Astrocyte (in vitro differentiated cells and primary cell): ENCODE measurements around the gene EVA1B. TPM values are rescaled to one million over a fixed set of nuclear protein-coding genes. Genes with fewer than 3 reads are reported as not detected.

Source experiments
- DNase-seq: peaks from one replicate; pipeline ENCODE4 v3.0.0-alpha.2; 2010; ENCODE audit warnings: low read depth
- FAIRE-seq: peaks from 2 replicates; lab custom pipeline; 2011; peaks lifted over from hg19 to GRCh38; lab: Jason Lieb, UNC
- H2AFZ ChIP-seq: 2 replicates; pipeline ENCODE4 v1.6.0; 2012; ENCODE audit warnings: low read depth, low read length, inconsistent platforms
- H3K27ac ChIP-seq: 2 replicates; pipeline ENCODE4 v1.5.1; 2011; ENCODE audit warnings: low read depth, low read length, inconsistent platforms
- H3K27me3 ChIP-seq: 2 replicates; pipeline ENCODE4 v1.6.0; 2011; ENCODE audit warnings: low read length, inconsistent platforms; ENCODE audit not compliant: insufficient read depth
- H3K36me3 ChIP-seq: 2 replicates; pipeline ENCODE4 v1.5.1; 2011; ENCODE audit warnings: low read length, inconsistent platforms; ENCODE audit not compliant: insufficient read depth
- H3K4me1 ChIP-seq: 2 replicates; pipeline ENCODE4 v1.5.1; 2011; ENCODE audit warnings: low read length, inconsistent platforms; ENCODE audit not compliant: insufficient read depth
- H3K4me2 ChIP-seq: 2 replicates; pipeline ENCODE4 v1.6.0; 2012; ENCODE audit warnings: low read length, inconsistent platforms
- H3K4me3 ChIP-seq: 2 replicates; pipeline ENCODE4 v1.5.1; 2011; ENCODE audit warnings: low read depth, mild to moderate bottlenecking, low read length, inconsistent platforms; ENCODE audit not compliant: insufficient read depth
- H3K79me2 ChIP-seq: 2 replicates; pipeline ENCODE4 v1.6.0; 2012; ENCODE audit warnings: mild to moderate bottlenecking, low read length, inconsistent platforms; ENCODE audit not compliant: insufficient read depth
- H3K9ac ChIP-seq: 2 replicates; pipeline ENCODE4 v1.6.0; 2012; ENCODE audit warnings: mild to moderate bottlenecking, low read length, inconsistent platforms
- H3K9me3 ChIP-seq: 2 replicates; pipeline ENCODE4 v1.5.1; 2012; ENCODE audit warnings: low read depth, mild to moderate bottlenecking, low read length, inconsistent platforms; ENCODE audit not compliant: insufficient read depth
- H4K20me1 ChIP-seq: 2 replicates; pipeline ENCODE4 v1.6.0; 2012; ENCODE audit warnings: low read length, inconsistent platforms; ENCODE audit not compliant: insufficient read depth
- H3K27ac Mint-ChIP-seq: one replicate; pipeline ENCODE4 v1.8.0; 2021; ENCODE audit warnings: mild to moderate bottlenecking, mixed read lengths; ENCODE audit not compliant: unreplicated experiment
- H3K27me3 Mint-ChIP-seq: one replicate; pipeline ENCODE4 v1.8.0; 2021; ENCODE audit warnings: low read depth, mixed read lengths; ENCODE audit not compliant: unreplicated experiment
- H3K36me3 Mint-ChIP-seq: one replicate; pipeline ENCODE4 v1.8.0; 2021; ENCODE audit warnings: low read depth, mixed read lengths; ENCODE audit not compliant: unreplicated experiment
- H3K4me1 Mint-ChIP-seq: one replicate; pipeline ENCODE4 v1.8.0; 2021; ENCODE audit warnings: low read depth, mixed read lengths; ENCODE audit not compliant: unreplicated experiment
- H3K4me3 Mint-ChIP-seq: one replicate; pipeline ENCODE4 v1.8.0; 2021; ENCODE audit warnings: mild to moderate bottlenecking, moderate library complexity, mixed read lengths; ENCODE audit not compliant: unreplicated experiment
- H3K9me3 Mint-ChIP-seq: one replicate; pipeline ENCODE4 v1.8.0; 2021; ENCODE audit warnings: mild to moderate bottlenecking, mixed read lengths; ENCODE audit not compliant: unreplicated experiment
- EZH2 ChIP-seq: IDR thresholded peaks from 2 replicates; pipeline ENCODE4 v1.6.1; 2012; ENCODE audit warnings: mild to moderate bottlenecking, low read length, inconsistent platforms; ENCODE audit not compliant: insufficient read depth
- total RNA-seq: library from RNA; stranded (reverse); gene quantifications from 2 replicates; pipeline ENCODE4 v1.2.1, GENCODE V29; 2021
- TF ChIP-seq, protein P1 (sequence below): IDR thresholded peaks from 2 replicates; pipeline ENCODE4 v1.5.1; 2011; ENCODE audit warnings: low read depth, mild to moderate bottlenecking, inconsistent platforms, low read length, moderate library complexity; ENCODE audit not compliant: insufficient read depth

EVA1B gene
- total RNA-seq, 1 donor from 2014 or later, result 57.3 TPM

DNA sequence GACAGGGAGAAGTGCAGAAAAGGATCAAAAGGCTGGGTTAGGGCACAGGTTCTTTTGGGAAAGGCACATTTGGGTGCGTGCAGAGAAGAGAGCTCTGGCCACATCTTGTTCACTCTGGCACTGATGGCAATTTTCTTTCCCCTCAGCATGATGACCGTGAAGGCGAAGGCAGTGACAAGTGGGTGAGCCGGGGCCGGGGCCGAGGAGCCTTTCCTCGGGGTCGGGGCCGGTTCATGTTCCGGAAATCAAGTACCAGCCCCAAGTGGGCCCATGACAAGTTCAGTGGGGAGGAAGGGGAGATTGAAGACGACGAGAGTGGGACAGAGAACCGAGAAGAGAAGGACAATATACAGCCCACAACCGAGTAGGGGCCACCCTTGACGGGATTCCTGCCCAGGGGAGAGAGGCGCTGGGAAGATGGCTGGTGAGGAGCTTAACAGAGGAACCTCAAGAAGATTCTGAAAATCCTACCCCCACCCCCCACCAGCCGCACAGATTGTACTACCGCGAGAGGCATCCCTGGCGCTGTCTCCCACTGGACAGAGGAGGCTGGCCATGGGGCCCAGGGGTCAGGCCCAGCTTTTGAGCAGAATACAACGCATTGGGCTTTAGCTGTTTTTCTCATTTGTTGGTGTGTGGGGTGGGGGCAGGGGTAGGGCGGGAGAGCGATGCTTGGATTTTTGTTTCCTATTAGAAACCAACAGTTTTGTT lies 19.6 kb downstream of the EVA1B start:
- TF ChIP-seq EZH2, result no peak
- TF ChIP-seq, protein P1, sequence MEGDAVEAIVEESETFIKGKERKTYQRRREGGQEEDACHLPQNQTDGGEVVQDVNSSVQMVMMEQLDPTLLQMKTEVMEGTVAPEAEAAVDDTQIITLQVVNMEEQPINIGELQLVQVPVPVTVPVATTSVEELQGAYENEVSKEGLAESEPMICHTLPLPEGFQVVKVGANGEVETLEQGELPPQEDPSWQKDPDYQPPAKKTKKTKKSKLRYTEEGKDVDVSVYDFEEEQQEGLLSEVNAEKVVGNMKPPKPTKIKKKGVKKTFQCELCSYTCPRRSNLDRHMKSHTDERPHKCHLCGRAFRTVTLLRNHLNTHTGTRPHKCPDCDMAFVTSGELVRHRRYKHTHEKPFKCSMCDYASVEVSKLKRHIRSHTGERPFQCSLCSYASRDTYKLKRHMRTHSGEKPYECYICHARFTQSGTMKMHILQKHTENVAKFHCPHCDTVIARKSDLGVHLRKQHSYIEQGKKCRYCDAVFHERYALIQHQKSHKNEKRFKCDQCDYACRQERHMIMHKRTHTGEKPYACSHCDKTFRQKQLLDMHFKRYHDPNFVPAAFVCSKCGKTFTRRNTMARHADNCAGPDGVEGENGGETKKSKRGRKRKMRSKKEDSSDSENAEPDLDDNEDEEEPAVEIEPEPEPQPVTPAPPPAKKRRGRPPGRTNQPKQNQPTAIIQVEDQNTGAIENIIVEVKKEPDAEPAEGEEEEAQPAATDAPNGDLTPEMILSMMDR, result no peak
- H3K27ac ChIP-seq, result no peak overlapping the region
- peaks cover 62% of the 10 kb centered on the region for H4K20me1 ChIP-seq
- no peaks in the 10 kb centered on the region for H3K27me3 Mint-ChIP-seq
- H3K4me1 Mint-ChIP-seq, result peaks cover 31% of the 10 kb centered on the region
- no peak overlapping the region for H3K4me3 ChIP-seq
- DNase-seq (no peak), FAIRE-seq (no peak)
- no peak overlapping the region for H3K4me3 Mint-ChIP-seq
- peak overlapping the region; percentile 34 for H3K27ac Mint-ChIP-seq
- H3K4me2 ChIP-seq, result no peak overlapping the region
- H3K9me3 Mint-ChIP-seq, result no peaks in the 10 kb centered on the region
- no peak overlapping the region for H2AFZ ChIP-seq
- H3K9me3 ChIP-seq, result no peaks in the 10 kb centered on the region
- H3K79me2 ChIP-seq, result peaks cover 6% of the 10 kb centered on the region
- peaks cover 32% of the 10 kb centered on the region for H3K4me1 ChIP-seq
- no peaks in the 10 kb centered on the region for H3K27me3 ChIP-seq
- peaks cover 30% of the 10 kb centered on the region for H3K36me3 ChIP-seq
- H3K36me3 Mint-ChIP-seq, result peaks cover 35% of the 10 kb centered on the region
- no peak overlapping the region for H3K9ac ChIP-seq

DNA sequence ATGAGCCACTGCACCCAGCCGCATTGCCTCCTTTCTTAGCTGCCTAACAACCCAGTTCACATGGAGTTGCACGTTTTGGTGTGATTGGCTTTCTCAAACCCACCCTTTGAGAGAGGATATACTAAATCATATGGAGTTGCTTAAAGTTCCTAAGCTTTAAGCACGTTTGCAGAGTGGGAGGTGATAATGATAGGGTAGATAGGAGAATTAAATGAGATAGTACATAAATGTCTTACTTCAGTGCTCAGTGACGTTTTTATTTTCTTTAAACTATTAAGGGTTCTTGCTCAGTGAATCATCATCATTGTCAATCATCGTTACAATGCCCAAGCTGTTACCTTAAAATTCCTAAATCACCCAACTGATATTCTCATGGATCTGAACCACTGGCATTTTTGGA lies 20.2 kb downstream of the EVA1B start:
- peaks cover 11% of the 10 kb centered on the region for H3K79me2 ChIP-seq
- H3K9ac ChIP-seq, result no peak overlapping the region
- no peaks in the 10 kb centered on the region for H3K9me3 ChIP-seq
- peaks cover 32% of the 10 kb centered on the region for H3K36me3 Mint-ChIP-seq
- H3K4me2 ChIP-seq, result no peak overlapping the region
- TF ChIP-seq EZH2, result no peak
- TF ChIP-seq, protein P1, result no peak
- H3K27ac Mint-ChIP-seq, result no peak overlapping the region
- H3K27ac ChIP-seq, result no peak overlapping the region
- no peaks in the 10 kb centered on the region for H3K9me3 Mint-ChIP-seq
- H3K4me1 Mint-ChIP-seq, result peaks cover 31% of the 10 kb centered on the region
- H2AFZ ChIP-seq, result no peak overlapping the region
- no peaks in the 10 kb centered on the region for H3K27me3 Mint-ChIP-seq
- no peaks in the 10 kb centered on the region for H3K27me3 ChIP-seq
- peaks cover 35% of the 10 kb centered on the region for H3K36me3 ChIP-seq
- FAIRE-seq (no peak), DNase-seq (no peak)
- no peak overlapping the region for H3K4me3 ChIP-seq
- no peak overlapping the region for H3K4me3 Mint-ChIP-seq
- H4K20me1 ChIP-seq, result peaks cover 67% of the 10 kb centered on the region
- H3K4me1 ChIP-seq, result peaks cover 32% of the 10 kb centered on the region

DNA sequence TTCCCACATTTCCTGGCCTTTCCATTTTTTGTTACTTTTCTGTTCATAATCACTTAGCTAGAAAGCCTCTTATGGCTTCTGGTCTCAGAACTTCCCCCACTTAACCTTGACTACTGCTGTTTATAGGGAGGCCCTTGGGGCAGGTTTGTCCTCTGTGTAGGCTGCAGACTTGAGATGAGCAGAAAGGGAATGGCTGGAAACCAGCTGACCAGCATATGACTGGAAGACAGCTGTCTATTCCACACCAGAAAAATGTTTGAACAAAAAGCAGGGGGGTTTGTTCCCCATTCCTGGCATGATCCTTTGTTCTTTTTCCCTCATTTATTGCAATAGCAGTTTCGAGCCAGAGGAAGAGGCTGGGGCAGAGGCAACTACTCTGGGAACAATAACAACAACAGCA lies 22.2 kb downstream of the EVA1B start:
- peaks cover 73% of the 10 kb centered on the region for H4K20me1 ChIP-seq
- Mint-ChIP-seq H3K27me3 (no peaks in the 10 kb centered on the region), H3K27ac (peak overlapping the region; percentile 47), H3K4me3 (peak overlapping the region; percentile 18), H3K9me3 (no peaks in the 10 kb centered on the region), H3K36me3 (peaks cover 26% of the 10 kb centered on the region), H3K4me1 (peaks cover 28% of the 10 kb centered on the region)
- peaks cover 20% of the 10 kb centered on the region for H3K4me1 ChIP-seq
- H3K4me2 ChIP-seq, result no peak overlapping the region
- H2AFZ ChIP-seq, result no peak overlapping the region
- DNase-seq (no peak), FAIRE-seq (no peak)
- peaks cover 11% of the 10 kb centered on the region for H3K79me2 ChIP-seq
- H3K4me3 ChIP-seq, result no peak overlapping the region
- TF ChIP-seq, protein P1, result no peak
- TF ChIP-seq EZH2, result no peak
- peak overlapping the region; percentile 34 for H3K27ac ChIP-seq
- no peak overlapping the region for H3K9ac ChIP-seq
- H3K9me3 ChIP-seq, result no peaks in the 10 kb centered on the region
- peaks cover 46% of the 10 kb centered on the region for H3K36me3 ChIP-seq
- H3K27me3 ChIP-seq, result no peaks in the 10 kb centered on the region
